Subcutaneous adipose tissue (tissue), 4 donors: ENCODE measurements around the gene SLMAP. TPM values are rescaled to one million over a fixed set of nuclear protein-coding genes. Genes with fewer than 3 reads are reported as not detected.

Source experiments
- total RNA-seq, 4 donors: library from RNA; depleted of rRNA; stranded (reverse); fragments of >200 nt; gene quantifications; one replicate each; pipeline ENCODE4 v1.1.0, GENCODE V29; 2016
- TF ChIP-seq, protein P1 (sequence below): fragments of 450-650 bp; IDR thresholded peaks from one replicate; pipeline ENCODE4 v1.5.1; 2016; ENCODE audit warnings: low read depth, mild to moderate bottlenecking, control low read depth, antibody characterized with exemption, moderate library complexity

The SLMAP gene
- total RNA-seq, 4 donors from 2014 or later: 42.2 to 66.1 (median 54.2) TPM

DNA sequence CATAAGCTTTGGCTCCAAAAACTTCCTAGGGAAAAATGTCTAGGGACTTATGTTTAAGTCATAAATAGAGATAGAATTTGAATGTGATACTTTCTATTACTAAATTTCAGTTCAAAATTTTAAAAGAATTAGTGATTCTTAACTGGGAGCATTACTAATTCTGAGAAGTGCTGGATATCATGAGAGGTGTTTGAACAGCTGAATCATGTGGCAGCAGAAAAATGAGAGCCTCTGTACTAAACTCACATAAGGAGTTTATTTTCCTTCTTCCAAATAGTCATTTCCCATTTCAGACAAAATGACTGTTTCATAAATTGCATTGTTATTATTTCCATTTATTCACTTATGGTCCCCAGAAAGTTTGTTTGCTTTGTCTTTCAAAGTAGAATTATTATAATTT lies 62.7 kb downstream of the SLMAP start:
- TF ChIP-seq, protein P1, sequence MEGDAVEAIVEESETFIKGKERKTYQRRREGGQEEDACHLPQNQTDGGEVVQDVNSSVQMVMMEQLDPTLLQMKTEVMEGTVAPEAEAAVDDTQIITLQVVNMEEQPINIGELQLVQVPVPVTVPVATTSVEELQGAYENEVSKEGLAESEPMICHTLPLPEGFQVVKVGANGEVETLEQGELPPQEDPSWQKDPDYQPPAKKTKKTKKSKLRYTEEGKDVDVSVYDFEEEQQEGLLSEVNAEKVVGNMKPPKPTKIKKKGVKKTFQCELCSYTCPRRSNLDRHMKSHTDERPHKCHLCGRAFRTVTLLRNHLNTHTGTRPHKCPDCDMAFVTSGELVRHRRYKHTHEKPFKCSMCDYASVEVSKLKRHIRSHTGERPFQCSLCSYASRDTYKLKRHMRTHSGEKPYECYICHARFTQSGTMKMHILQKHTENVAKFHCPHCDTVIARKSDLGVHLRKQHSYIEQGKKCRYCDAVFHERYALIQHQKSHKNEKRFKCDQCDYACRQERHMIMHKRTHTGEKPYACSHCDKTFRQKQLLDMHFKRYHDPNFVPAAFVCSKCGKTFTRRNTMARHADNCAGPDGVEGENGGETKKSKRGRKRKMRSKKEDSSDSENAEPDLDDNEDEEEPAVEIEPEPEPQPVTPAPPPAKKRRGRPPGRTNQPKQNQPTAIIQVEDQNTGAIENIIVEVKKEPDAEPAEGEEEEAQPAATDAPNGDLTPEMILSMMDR: no peak

DNA sequence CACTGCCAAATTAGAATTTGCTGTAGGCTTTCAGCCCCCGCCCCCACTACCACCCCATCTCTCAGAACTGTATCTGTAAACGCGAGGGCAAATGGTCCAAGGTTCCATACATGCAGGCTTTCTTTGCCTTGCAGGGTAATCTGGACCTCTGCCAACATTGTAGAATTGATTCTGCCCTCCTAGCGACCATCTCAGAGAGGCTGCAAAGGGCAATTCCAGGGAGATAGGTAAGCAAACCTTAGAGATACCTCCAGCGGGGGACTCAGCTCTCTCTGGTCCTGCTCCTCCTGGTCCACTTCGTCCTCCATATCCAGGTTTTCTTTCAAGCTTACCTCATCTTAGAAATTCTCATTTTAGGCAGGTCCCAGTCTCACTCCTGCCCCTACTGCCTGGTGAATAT lies 64.4 kb downstream of the SLMAP start:
- TF ChIP-seq, protein P1: no peak

DNA sequence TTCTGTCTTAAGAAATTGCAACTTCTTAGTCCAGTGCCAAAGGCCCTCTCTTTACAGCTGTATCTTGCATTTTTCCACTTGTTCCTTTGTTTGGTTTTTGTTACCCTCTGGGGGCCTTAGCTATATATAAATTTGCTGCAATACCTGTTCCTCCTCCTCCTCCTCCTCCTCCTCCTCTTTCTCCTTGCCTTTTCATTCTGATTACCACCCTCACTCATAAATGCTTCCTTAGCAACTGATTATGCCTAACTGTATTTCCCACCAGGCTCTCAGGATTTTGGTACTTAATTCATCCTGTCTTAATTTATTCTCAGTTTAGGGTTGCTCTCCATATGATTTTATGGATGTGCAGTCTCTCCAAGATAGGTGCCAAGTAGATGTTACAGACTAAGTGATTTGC lies 65.7 kb downstream of the SLMAP start:
- TF ChIP-seq, protein P1: no peak

DNA sequence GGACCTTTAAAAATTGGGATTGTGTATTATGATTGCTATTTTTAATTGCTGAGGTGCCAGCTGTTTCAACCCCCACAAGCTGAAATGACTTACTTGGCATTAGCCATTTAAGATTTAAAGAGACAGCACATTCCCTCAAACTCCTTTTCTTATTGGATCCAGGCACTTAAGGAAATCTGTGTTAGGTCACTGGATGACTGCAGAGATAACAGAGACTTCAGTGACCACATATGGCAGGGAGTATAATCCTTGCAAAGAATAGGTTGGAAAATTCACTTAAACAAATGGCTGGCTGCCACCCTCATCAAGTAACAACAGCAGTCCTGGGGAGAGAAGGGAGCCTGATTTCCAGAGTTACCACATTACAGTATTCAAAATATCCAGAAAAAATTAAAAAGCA lies 66.6 kb downstream of the SLMAP start:
- TF ChIP-seq, protein P1: no peak

DNA sequence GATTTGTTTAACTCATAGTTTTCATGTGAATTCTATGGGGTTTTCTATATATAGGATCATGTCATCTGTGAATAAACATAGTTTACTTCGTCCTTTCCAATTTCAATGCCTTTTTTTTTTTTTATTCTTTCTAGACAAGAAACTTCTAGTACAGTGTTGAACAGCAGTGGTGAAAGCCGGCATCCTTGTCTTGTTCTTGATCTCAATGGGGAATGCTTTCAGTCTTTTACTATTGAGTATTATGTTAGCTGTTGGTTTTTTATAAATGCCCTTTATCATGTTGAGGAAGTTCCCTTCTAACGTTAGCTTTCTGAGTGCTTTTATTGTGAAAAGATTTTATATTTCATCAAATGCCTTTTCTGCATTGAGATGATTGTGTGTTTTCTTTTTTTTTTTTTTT lies 69.0 kb downstream of the SLMAP start:
- TF ChIP-seq, protein P1: no peak

DNA sequence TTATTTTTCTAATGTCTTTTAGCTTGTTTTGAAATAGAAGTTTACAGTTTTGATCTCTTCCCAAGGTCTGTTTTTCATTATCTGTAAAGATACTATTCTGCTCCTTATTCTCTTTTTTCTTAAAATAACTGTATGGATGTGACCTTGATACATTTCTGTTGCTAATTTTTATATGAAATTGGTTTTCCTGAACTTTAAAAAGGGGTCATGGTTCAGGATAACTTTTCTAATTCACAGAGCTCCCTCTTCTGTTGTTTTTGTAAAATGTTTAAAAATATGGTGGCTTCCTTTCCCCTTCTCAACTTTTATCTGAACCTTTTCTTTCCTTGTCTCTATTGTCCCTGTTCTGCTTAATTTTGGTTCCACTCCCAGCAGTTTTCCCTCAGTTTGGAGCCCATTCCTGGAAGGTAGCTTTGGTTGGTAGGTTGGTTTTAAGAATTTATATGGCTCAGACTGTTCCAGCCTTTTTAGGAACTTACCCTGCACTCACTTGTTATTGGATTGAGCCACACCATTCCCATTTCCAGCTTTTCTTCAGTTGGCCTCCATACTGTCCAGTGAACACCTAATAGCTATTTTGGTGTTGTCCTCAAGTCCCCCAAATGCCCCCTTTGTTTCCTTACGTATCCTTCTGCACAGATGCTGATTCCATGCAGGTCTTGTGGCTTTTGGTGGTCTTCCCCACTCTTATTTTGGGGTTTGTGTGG lies 70.3 kb downstream of the SLMAP start:
- TF ChIP-seq, protein P1: no peak

DNA sequence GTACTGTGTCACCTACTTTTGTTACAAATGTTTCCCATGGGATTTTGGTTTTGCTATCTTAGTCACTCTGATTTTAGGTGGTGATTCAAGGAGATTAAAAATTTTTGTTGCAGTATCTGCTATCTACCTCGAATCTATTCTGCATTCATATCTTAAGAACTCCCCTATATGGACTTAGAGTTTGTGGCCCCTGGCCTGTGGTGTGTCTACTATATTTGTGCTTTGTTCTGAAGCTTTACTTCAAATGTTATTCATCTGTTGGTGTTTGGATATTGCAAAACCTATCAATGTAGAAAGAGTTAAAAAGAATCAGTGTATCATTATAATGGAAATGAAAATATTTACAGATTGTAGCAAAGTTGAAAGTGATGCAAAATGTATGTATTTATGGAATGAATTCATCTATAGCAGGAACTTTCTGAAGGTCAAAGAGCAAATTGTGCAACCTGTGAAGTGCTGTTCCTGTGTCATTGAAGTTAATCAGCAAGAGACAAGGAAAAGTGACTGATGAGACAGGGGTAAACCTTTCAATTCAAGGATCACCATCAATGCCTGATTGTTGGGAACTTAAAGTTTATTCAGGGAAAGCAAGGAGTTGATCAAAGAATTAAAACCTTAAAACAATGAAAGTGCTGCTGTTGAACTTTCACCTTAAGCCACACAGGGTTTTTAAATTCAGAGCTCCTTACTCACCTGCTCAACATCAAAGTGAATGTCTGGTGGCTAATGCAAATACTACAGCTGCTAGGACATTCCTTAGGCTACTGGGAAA lies 71.0 kb downstream of the SLMAP start:
- TF ChIP-seq, protein P1: no peak
